Left lobe of liver (tissue), 2 donors: ENCODE measurements around the gene BCL2. TPM values are rescaled to one million over a fixed set of nuclear protein-coding genes. Genes with fewer than 3 reads are reported as not detected.
"Not testable (repeated sequence)": the region's sequence is repeated elsewhere in the genome, so short reads cannot be mapped to it uniquely, and the experiment has no call there.

ENCODE experiments used
- ATAC-seq: fragments of 200-7000 bp; cut with Tn5 transposase; one replicate; pipeline ENCODE4 v1.9.1; 2020; ENCODE audit warnings: mild to moderate bottlenecking, moderate library complexity
- DNase-seq: peaks from one replicate; pipeline ENCODE4 v3.0.0-alpha.2; 2020; ENCODE audit warnings: low spot score
- total RNA-seq: library from RNA; stranded (reverse); gene quantifications from one replicate; pipeline ENCODE4 v1.2.1, GENCODE V29; 2021
- donor health status: DM: no; HTN: no; CAD: no; lungs with moderate emphysema.
- donor health status: DM: no; HTN: yes; CAD: no.

The BCL2 gene
- total RNA-seq, 1 donor from 2014 or later = 1.0 TPM

GRCh38 chr18:63238693-63239075 lies 80.9 kb downstream of the BCL2 start:
- DNase-seq = no peak
- ATAC-seq = no peak

- peak; percentile 62 for ATAC-seq
- DNase-seq = no peak
Measured at GRCh38 chr18:63237881-63238692, 81.5 kb downstream of the BCL2 start.

GRCh38 chr18:63236921-63237846 lies 82.4 kb downstream of the BCL2 start:
- no peak for DNase-seq
- peak; percentile 43 for ATAC-seq

GRCh38 chr18:63236406-63236805 lies 83.2 kb downstream of the BCL2 start:
- no peak for DNase-seq
- ATAC-seq = peak; percentile 33

- DNase-seq, ATAC-seq: not testable (repeated sequence)
Measured at GRCh38 chr18:63235920-63236319, 83.6 kb downstream of the BCL2 start.

- DNase-seq (no peak), ATAC-seq (no peak)
Measured at GRCh38 chr18:63234841-63235240, 84.7 kb downstream of the BCL2 start.

GRCh38 chr18:63234432-63234831 lies 85.1 kb downstream of the BCL2 start:
- no peak for ATAC-seq
- DNase-seq = no peak

- ATAC-seq (no peak), DNase-seq (no peak)
Measured at GRCh38 chr18:63233334-63233733, 86.2 kb downstream of the BCL2 start.

- DNase-seq (no peak), ATAC-seq (no peak)
Measured at GRCh38 chr18:63232826-63233225, 86.7 kb downstream of the BCL2 start.

GRCh38 chr18:63229971-63230370 lies 89.6 kb downstream of the BCL2 start:
- no peak for ATAC-seq
- DNase-seq = no peak

- ATAC-seq (no peak), DNase-seq (no peak)
Measured at GRCh38 chr18:63225434-63225833, 94.1 kb downstream of the BCL2 start.

GRCh38 chr18:63224630-63225029 lies 94.9 kb downstream of the BCL2 start:
- ATAC-seq = no peak
- DNase-seq = no peak

GRCh38 chr18:63223837-63224236 lies 95.7 kb downstream of the BCL2 start:
- ATAC-seq (no peak), DNase-seq (no peak)

GRCh38 chr18:63220903-63221302 lies 98.7 kb downstream of the BCL2 start:
- DNase-seq (no peak), ATAC-seq (no peak)

- no peak for ATAC-seq
Measured at GRCh38 chr18:63218472-63218871, 101.1 kb downstream of the BCL2 start.

GRCh38 chr18:63216516-63217311 lies 102.9 kb downstream of the BCL2 start:
- ATAC-seq (no peak), DNase-seq (no peak)

More at GRCh38 chr18:63218472-63218871, 101.1 kb downstream of the BCL2 start:
- no peak for DNase-seq

GRCh38 chr18:63213936-63214671 lies 105.5 kb downstream of the BCL2 start:
- no peak for DNase-seq

GRCh38 chr18:63213331-63213900 lies 106.2 kb downstream of the BCL2 start:
- DNase-seq (no peak), ATAC-seq (no peak)

More at GRCh38 chr18:63213936-63214671, 105.5 kb downstream of the BCL2 start:
- ATAC-seq = no peak

GRCh38 chr18:63210521-63210920 lies 109.0 kb downstream of the BCL2 start:
- DNase-seq = no peak
- ATAC-seq = no peak

GRCh38 chr18:63208676-63209075 lies 110.9 kb downstream of the BCL2 start:
- ATAC-seq (no peak), DNase-seq (no peak)
